ENCODE results near the gene CLSTN2.

The CLSTN2 gene

GRCh38 chr3:140268103-140268502 lies 333.1 kb downstream of the CLSTN2 start:
- H3K36me3 ChIP-seq (ENCODE audit: control insufficient read depth in 1 of 2, insufficient read depth in 2 of 2, low read depth in 1 of 2, low read length in 2 of 2): no peaks in the 10 kb centered on the region
- peaks cover 0 to 5% of the 10 kb centered on the region in 2 experiments for H3K27me3 ChIP-seq (ENCODE audit: control insufficient read depth in 1 of 2, insufficient read depth in 1 of 2, low read length in 2 of 2)
- H4K8ac ChIP-seq (ENCODE audit: low read length): no peak overlapping the region
- no peaks in the 10 kb centered on the region for H3K4me1 ChIP-seq (ENCODE audit: control insufficient read depth, insufficient read depth, low read depth, low read length)
- H3K14ac ChIP-seq (ENCODE audit: low read length in 2 of 2): no peak overlapping the region
- no peaks in the 10 kb centered on the region for H3K79me1 ChIP-seq (replicated peaks; ENCODE audit: low read length, poor library complexity, severe bottlenecking)
- no peak overlapping the region for H3K18ac ChIP-seq (ENCODE audit: low read depth in 1 of 2, low read length in 2 of 2)
- H2BK5ac ChIP-seq (ENCODE audit: low read depth, low read length, poor library complexity, severe bottlenecking): no peak overlapping the region
- no peak for DNase-seq
- no peak overlapping the region for H3K23ac ChIP-seq (ENCODE audit: low read length in 2 of 2)
- WGBS: 100% methylated on average over 1 of the region's 3 CpGs
- H2BK12ac ChIP-seq (ENCODE audit: low read length in 2 of 2): no peak overlapping the region
- no peak overlapping the region for H3K4me3 ChIP-seq (ENCODE audit: insufficient read depth in 1 of 2, low read depth in 1 of 2, low read length in 2 of 2)
- H3K9ac ChIP-seq (ENCODE audit: low read length): no peak overlapping the region
- no peak overlapping the region for H4K91ac ChIP-seq (ENCODE audit: low read length)
- H3K27ac ChIP-seq (ENCODE audit: low read length, poor library complexity, severe bottlenecking): no peak overlapping the region
- H2BK120ac ChIP-seq (ENCODE audit: low read depth, low read length): no peak overlapping the region
- H2AFZ ChIP-seq (ENCODE audit: low read depth, low read length): no peak overlapping the region
- H3K9me3 ChIP-seq (ENCODE audit: control insufficient read depth, low read length): no peaks in the 10 kb centered on the region
- no peak overlapping the region for H2AK5ac ChIP-seq (ENCODE audit: low read length, severe bottlenecking)
- H3K4me2 ChIP-seq (ENCODE audit: low read length, poor library complexity, severe bottlenecking): no peak overlapping the region
- no peak overlapping the region for H2BK15ac ChIP-seq (ENCODE audit: low read depth, poor library complexity, severe bottlenecking)
- no peak overlapping the region for H3K4ac ChIP-seq (ENCODE audit: low read depth in 1 of 2, low read length in 2 of 2)

- H2BK5ac ChIP-seq (ENCODE audit: low read depth, low read length, poor library complexity, severe bottlenecking): no peak overlapping the region
- no peak overlapping the region for H2BK12ac ChIP-seq (ENCODE audit: low read length in 2 of 2)
- H2BK15ac ChIP-seq (ENCODE audit: low read depth, poor library complexity, severe bottlenecking): no peak overlapping the region
- no peak overlapping the region for H3K14ac ChIP-seq (ENCODE audit: low read length in 2 of 2)
- no peaks in the 10 kb centered on the region for H3K36me3 ChIP-seq (ENCODE audit: control insufficient read depth in 1 of 2, insufficient read depth in 2 of 2, low read depth in 1 of 2, low read length in 2 of 2)
- H3K4me2 ChIP-seq (ENCODE audit: low read length, poor library complexity, severe bottlenecking): no peak overlapping the region
- no peak overlapping the region for H2BK120ac ChIP-seq (ENCODE audit: low read depth, low read length)
- WGBS: 93% methylated on average over 2 of the region's 2 CpGs
- no peaks in the 10 kb centered on the region for H3K4me1 ChIP-seq (ENCODE audit: control insufficient read depth, insufficient read depth, low read depth, low read length)
- H4K8ac ChIP-seq (ENCODE audit: low read length): no peak overlapping the region
- no peaks in the 10 kb centered on the region for H3K79me1 ChIP-seq (replicated peaks; ENCODE audit: low read length, poor library complexity, severe bottlenecking)
- H3K18ac ChIP-seq (ENCODE audit: low read depth in 1 of 2, low read length in 2 of 2): no peak overlapping the region
- no peak overlapping the region for H4K91ac ChIP-seq (ENCODE audit: low read length)
- no peaks in the 10 kb centered on the region for H3K9me3 ChIP-seq (ENCODE audit: control insufficient read depth, low read length)
- H3K27me3 ChIP-seq (ENCODE audit: control insufficient read depth in 1 of 2, insufficient read depth in 1 of 2, low read length in 2 of 2): peaks cover 0 to 5% of the 10 kb centered on the region in 2 experiments
- H3K27ac ChIP-seq (ENCODE audit: low read length, poor library complexity, severe bottlenecking): no peak overlapping the region
- H3K23ac ChIP-seq (ENCODE audit: low read length in 2 of 2): no peak overlapping the region
- H3K4ac ChIP-seq (ENCODE audit: low read depth in 1 of 2, low read length in 2 of 2): no peak overlapping the region
- H3K4me3 ChIP-seq (ENCODE audit: insufficient read depth in 1 of 2, low read depth in 1 of 2, low read length in 2 of 2): no peak overlapping the region
- no peak for DNase-seq
- H2AK5ac ChIP-seq (ENCODE audit: low read length, severe bottlenecking): no peak overlapping the region
- no peak overlapping the region for H2AFZ ChIP-seq (ENCODE audit: low read depth, low read length)
- no peak overlapping the region for H3K9ac ChIP-seq (ENCODE audit: low read length)
Observed at GRCh38 chr3:140268610-140269009, 333.6 kb downstream of the CLSTN2 start.

GRCh38 chr3:140270329-140270728 lies 335.3 kb downstream of the CLSTN2 start:
- H3K4me2 ChIP-seq (ENCODE audit: low read length, poor library complexity, severe bottlenecking): no peak overlapping the region
- no peak overlapping the region for H3K27ac ChIP-seq (ENCODE audit: low read length, poor library complexity, severe bottlenecking)
- no peaks in the 10 kb centered on the region for H3K9me3 ChIP-seq (ENCODE audit: control insufficient read depth, low read length)
- no peak overlapping the region for H2BK5ac ChIP-seq (ENCODE audit: low read depth, low read length, poor library complexity, severe bottlenecking)
- no peaks in the 10 kb centered on the region for H3K36me3 ChIP-seq (ENCODE audit: control insufficient read depth in 1 of 2, insufficient read depth in 2 of 2, low read depth in 1 of 2, low read length in 2 of 2)
- no peak overlapping the region for H3K4me3 ChIP-seq (ENCODE audit: insufficient read depth in 1 of 2, low read depth in 1 of 2, low read length in 2 of 2)
- H3K14ac ChIP-seq (ENCODE audit: low read length in 2 of 2): no peak overlapping the region
- no peak overlapping the region for H2BK120ac ChIP-seq (ENCODE audit: low read depth, low read length)
- no peaks in the 10 kb centered on the region for H3K4me1 ChIP-seq (ENCODE audit: control insufficient read depth, insufficient read depth, low read depth, low read length)
- H3K18ac ChIP-seq (ENCODE audit: low read depth in 1 of 2, low read length in 2 of 2): no peak overlapping the region
- DNase-seq: no peak
- H4K8ac ChIP-seq (ENCODE audit: low read length): no peak overlapping the region
- no peak overlapping the region for H2AFZ ChIP-seq (ENCODE audit: low read depth, low read length)
- H2AK5ac ChIP-seq (ENCODE audit: low read length, severe bottlenecking): no peak overlapping the region
- no peak overlapping the region for H4K91ac ChIP-seq (ENCODE audit: low read length)
- H3K9ac ChIP-seq (ENCODE audit: low read length): no peak overlapping the region
- H3K79me1 ChIP-seq (replicated peaks; ENCODE audit: low read length, poor library complexity, severe bottlenecking): no peaks in the 10 kb centered on the region
- H2BK15ac ChIP-seq (ENCODE audit: low read depth, poor library complexity, severe bottlenecking): no peak overlapping the region
- H3K23ac ChIP-seq (ENCODE audit: low read length in 2 of 2): no peak overlapping the region
- no peak overlapping the region for H3K4ac ChIP-seq (ENCODE audit: low read depth in 1 of 2, low read length in 2 of 2)
- WGBS: no CpG with 5 or more reads among the region's 3 CpGs
- H3K27me3 ChIP-seq (ENCODE audit: control insufficient read depth in 1 of 2, insufficient read depth in 1 of 2, low read length in 2 of 2): peaks cover 0 to 5% of the 10 kb centered on the region in 2 experiments
- no peak overlapping the region for H2BK12ac ChIP-seq (ENCODE audit: low read length in 2 of 2)

- no peak overlapping the region for H3K9ac ChIP-seq (ENCODE audit: low read length)
- H2BK120ac ChIP-seq (ENCODE audit: low read depth, low read length): no peak overlapping the region
- H3K27me3 ChIP-seq (ENCODE audit: control insufficient read depth in 1 of 2, insufficient read depth in 1 of 2, low read length in 2 of 2): no peaks in the 10 kb centered on the region
- no peak overlapping the region for H2AFZ ChIP-seq (ENCODE audit: low read depth, low read length)
- no peak overlapping the region for H2BK5ac ChIP-seq (ENCODE audit: low read depth, low read length, poor library complexity, severe bottlenecking)
- H3K4me2 ChIP-seq (ENCODE audit: low read length, poor library complexity, severe bottlenecking): no peak overlapping the region
- H2AK5ac ChIP-seq (ENCODE audit: low read length, severe bottlenecking): no peak overlapping the region
- 72% methylated on average over 3 of the region's 5 CpGs for WGBS
- H3K4me1 ChIP-seq (ENCODE audit: control insufficient read depth, insufficient read depth, low read depth, low read length): no peaks in the 10 kb centered on the region
- H2BK15ac ChIP-seq (ENCODE audit: low read depth, poor library complexity, severe bottlenecking): no peak overlapping the region
- H4K8ac ChIP-seq (ENCODE audit: low read length): no peak overlapping the region
- no peak overlapping the region for H3K18ac ChIP-seq (ENCODE audit: low read depth in 1 of 2, low read length in 2 of 2)
- no peak overlapping the region for H3K27ac ChIP-seq (ENCODE audit: low read length, poor library complexity, severe bottlenecking)
- no peak for DNase-seq
- H4K91ac ChIP-seq (ENCODE audit: low read length): no peak overlapping the region
- H3K14ac ChIP-seq (ENCODE audit: low read length in 2 of 2): no peak overlapping the region
- H3K36me3 ChIP-seq (ENCODE audit: control insufficient read depth in 1 of 2, insufficient read depth in 2 of 2, low read depth in 1 of 2, low read length in 2 of 2): no peaks in the 10 kb centered on the region
- H3K4ac ChIP-seq (ENCODE audit: low read depth in 1 of 2, low read length in 2 of 2): no peak overlapping the region
- no peaks in the 10 kb centered on the region for H3K9me3 ChIP-seq (ENCODE audit: control insufficient read depth, low read length)
- H3K79me1 ChIP-seq (replicated peaks; ENCODE audit: low read length, poor library complexity, severe bottlenecking): no peaks in the 10 kb centered on the region
- H2BK12ac ChIP-seq (ENCODE audit: low read length in 2 of 2): no peak overlapping the region
- H3K4me3 ChIP-seq (ENCODE audit: insufficient read depth in 1 of 2, low read depth in 1 of 2, low read length in 2 of 2): no peak overlapping the region
- H3K23ac ChIP-seq (ENCODE audit: low read length in 2 of 2): no peak overlapping the region
Observed at GRCh38 chr3:140273542-140274195, 338.7 kb downstream of the CLSTN2 start.
